Measurements from ENCODE around the gene SEPTIN7. TPM values are rescaled to one million over a fixed set of nuclear protein-coding genes. Genes with fewer than 3 reads are reported as not detected.

The SEPTIN7 gene
- total RNA-seq, 4 donors from 2014 or later, result 92.1 to 145 (median 114) TPM

DNA sequence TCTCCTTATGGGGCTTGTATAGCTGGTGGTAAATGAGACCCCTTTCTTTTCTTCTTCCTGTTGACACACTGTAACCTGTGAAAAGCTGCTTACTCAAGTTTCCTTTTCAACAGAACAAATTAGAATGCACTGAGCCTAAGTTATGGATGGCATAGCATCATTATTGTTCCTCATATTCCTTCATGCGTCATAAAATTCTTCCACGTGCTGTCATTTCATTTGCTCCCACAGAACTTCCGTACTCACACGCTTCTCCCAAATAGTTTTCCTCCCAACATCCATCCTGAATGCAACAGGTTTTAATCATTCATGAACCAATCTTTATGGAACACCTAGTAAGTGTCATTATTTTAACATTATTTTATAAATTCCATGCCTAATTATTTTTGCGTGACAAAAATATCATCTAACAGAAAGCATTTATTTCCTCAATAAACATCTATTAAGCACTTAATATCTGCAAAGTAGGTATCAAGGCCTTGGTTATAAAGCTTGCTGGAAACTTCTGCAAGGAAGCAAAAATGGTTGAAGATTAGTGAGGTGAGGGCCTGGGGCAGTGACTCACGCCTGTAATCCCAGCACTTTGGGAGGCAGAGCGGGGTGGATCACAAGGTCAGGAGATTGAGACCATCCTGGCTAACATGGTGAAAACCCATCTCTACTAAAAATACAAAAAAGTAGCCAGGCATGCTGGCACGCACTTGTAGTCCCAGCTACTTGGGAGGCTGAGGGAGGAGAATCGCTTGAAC lies 18.9 kb upstream of the SEPTIN7 start:
- TF ChIP-seq CTCF (IDR thresholded peaks at IDR 0.05 in 4 of 5, conservative IDR thresholded peaks at IDR 0.05 in 1 of 5) (no peak), POLR2A (IDR thresholded peaks at IDR 0.05) (no peak)
- no peak for ATAC-seq
- DNase-seq, result no peak
- intact Hi-C loops (cut with DNase I; ENCODE audit: low total_unique reads), result no loop called here
- Histone ChIP-seq H3K36me3 (no peaks in the 10 kb centered on the region), H3K4me3 (no peak overlapping the region), H3K27ac (no peak overlapping the region), H3K27me3 (no peaks in the 10 kb centered on the region), H3K9me3 (no peaks in the 10 kb centered on the region), H3K4me1 (peaks cover 0 to 4% of the 10 kb centered on the region in 2 donors)
- in situ Hi-C loops (cut with MboI; ENCODE audit: low sequenced_read_pairs in 4 of 4), result no loop called here

- Histone ChIP-seq H3K4me3 (no peak overlapping the region), H3K27me3 (no peaks in the 10 kb centered on the region), H3K9me3 (no peaks in the 10 kb centered on the region), H3K4me1 (peaks cover 0 to 4% of the 10 kb centered on the region in 2 donors), H3K36me3 (no peaks in the 10 kb centered on the region), H3K27ac (no peak overlapping the region)
- ATAC-seq (no peak), DNase-seq (no peak)
- TF ChIP-seq CTCF (IDR thresholded peaks at IDR 0.05 in 4 of 5, conservative IDR thresholded peaks at IDR 0.05 in 1 of 5) (no peak), POLR2A (IDR thresholded peaks at IDR 0.05) (no peak)
- in situ Hi-C loops (cut with MboI; ENCODE audit: low sequenced_read_pairs in 4 of 4), result no loop called here
- intact Hi-C loops (cut with DNase I; ENCODE audit: low total_unique reads), result no loop called here
Observed at GRCh38 chr7:35784332-35784731, 16.5 kb upstream of the SEPTIN7 start.

DNA sequence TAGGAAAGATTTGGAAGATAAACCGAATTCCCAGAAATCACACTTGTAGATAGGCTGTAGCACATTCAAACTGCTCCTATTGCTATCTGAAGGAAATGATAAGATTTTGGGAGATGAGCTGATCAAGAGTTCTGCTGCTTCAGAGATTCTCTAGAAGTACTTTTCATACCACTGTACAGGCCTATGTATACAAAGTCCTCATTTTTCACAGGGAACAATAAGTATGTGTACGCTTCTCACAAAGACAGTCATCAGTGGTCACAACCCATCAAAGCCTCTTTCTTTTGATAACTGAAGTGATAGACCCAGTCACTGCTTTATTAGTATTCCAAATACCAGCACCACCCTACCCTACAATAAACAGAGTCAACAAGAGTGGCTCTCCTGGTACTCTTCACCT lies 15.6 kb upstream of the SEPTIN7 start:
- Histone ChIP-seq H3K27me3 (no peaks in the 10 kb centered on the region), H3K36me3 (no peaks in the 10 kb centered on the region), H3K4me1 (no peaks in the 10 kb centered on the region), H3K4me3 (no peak overlapping the region), H3K27ac (no peak overlapping the region), H3K9me3 (no peaks in the 10 kb centered on the region)
- TF ChIP-seq CTCF (IDR thresholded peaks at IDR 0.05 in 4 of 5, conservative IDR thresholded peaks at IDR 0.05 in 1 of 5) (no peak), POLR2A (IDR thresholded peaks at IDR 0.05) (no peak)
- ATAC-seq (no peak), DNase-seq (no peak)
- in situ Hi-C loops (cut with MboI; ENCODE audit: low sequenced_read_pairs in 4 of 4) (no loop called here), intact Hi-C loops (cut with DNase I; ENCODE audit: low total_unique reads) (no loop called here)

DNA sequence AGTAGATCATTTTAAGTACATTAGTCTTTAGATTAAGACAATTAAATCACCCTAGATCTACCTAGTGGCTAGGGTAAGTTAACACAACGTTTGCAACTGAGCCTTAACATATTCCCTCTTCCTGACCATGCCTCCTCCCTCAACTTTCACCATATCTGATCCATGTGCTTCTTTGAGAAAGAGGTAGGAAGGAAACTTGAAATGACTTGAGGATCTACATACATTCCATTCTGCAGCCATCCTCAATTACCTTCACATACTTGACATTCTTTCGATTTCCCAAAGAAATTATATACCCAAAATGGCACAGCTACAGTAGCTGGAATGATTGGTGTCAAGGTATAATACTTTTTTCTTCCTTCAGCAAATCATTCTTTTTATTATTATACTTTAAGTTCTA lies 12.9 kb upstream of the SEPTIN7 start:
- H3K27me3 ChIP-seq, result no peaks in the 10 kb centered on the region
- H3K27ac ChIP-seq, result no peak overlapping the region
- intact Hi-C loops (cut with DNase I; ENCODE audit: low total_unique reads) (no loop called here), in situ Hi-C loops (cut with MboI; ENCODE audit: low sequenced_read_pairs in 4 of 4) (no loop called here)
- H3K36me3 ChIP-seq, result no peaks in the 10 kb centered on the region
- no peaks in the 10 kb centered on the region for H3K9me3 ChIP-seq
- TF ChIP-seq CTCF (IDR thresholded peaks at IDR 0.05 in 4 of 5, conservative IDR thresholded peaks at IDR 0.05 in 1 of 5) (no peak), POLR2A (IDR thresholded peaks at IDR 0.05) (no peak)
- ATAC-seq (no peak), DNase-seq (no peak)
- peaks cover 0 to 6% of the 10 kb centered on the region in 2 donors for H3K4me1 ChIP-seq
- H3K4me3 ChIP-seq, result no peak overlapping the region

DNA sequence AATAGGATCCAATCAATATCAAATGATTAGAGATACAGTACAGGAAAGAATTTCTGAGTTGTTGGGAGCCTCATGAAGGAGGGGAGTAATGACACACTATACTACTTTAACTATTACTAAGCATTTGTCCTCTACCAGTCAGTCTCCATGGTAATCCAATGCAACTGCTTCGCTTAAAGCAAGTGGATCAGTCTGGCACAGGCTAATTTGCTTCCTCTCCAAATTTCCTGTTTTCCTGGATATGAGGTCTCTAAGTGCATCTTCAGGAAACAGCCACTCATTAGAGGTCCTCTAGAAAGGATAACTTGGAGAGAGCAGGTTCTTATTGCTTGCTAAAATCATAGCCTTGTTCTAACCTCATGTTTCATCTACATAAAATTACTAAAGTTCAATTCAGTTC lies 8.4 kb upstream of the SEPTIN7 start:
- Histone ChIP-seq H3K27ac (peak overlapping the region in 1 of 4 donors; percentile 41), H3K27me3 (no peaks in the 10 kb centered on the region), H3K9me3 (no peaks in the 10 kb centered on the region), H3K36me3 (no peaks in the 10 kb centered on the region), H3K4me3 (no peak overlapping the region), H3K4me1 (peaks cover 0 to 13% of the 10 kb centered on the region in 2 donors)
- in situ Hi-C loops (cut with MboI; ENCODE audit: low sequenced_read_pairs in 4 of 4) (no loop called here), intact Hi-C loops (cut with DNase I; ENCODE audit: low total_unique reads) (no loop called here)
- ATAC-seq (no peak), DNase-seq (no peak)
- TF ChIP-seq CTCF (IDR thresholded peaks at IDR 0.05 in 4 of 5, conservative IDR thresholded peaks at IDR 0.05 in 1 of 5) (no peak), POLR2A (IDR thresholded peaks at IDR 0.05) (no peak)

All from gastrocnemius medialis (tissue), 4 donors.